SK-N-SH treated with all-trans-retinoic acid at 6 μM for 48 hours (cell line): ENCODE measurements around the gene C8A.
A peak's percentile ranks its signal among the peaks of the same experiment; 100 is the strongest.

Source experiments
- ATAC-seq: fragments of 200-7000 bp; cut with Tn5 transposase; 3 replicates; pipeline ENCODE4 v1.9.1; 2020; ENCODE audit warnings: mild to moderate bottlenecking, moderate library complexity
- ARNTL ChIP-seq: fragments of 450-650 bp; formaldehyde crosslinking; IDR thresholded peaks from 2 replicates; pipeline ENCODE4 v1.5.0; 2020; ENCODE audit warnings: low read depth, mild to moderate bottlenecking, moderate library complexity, borderline replicate concordance
- BACH2 ChIP-seq: fragments of 250-450 bp; sonication (Bioruptor Pico); IDR thresholded peaks from 2 replicates; pipeline ENCODE4 v1.9.0; 2021; ENCODE audit warnings: mild to moderate bottlenecking, borderline replicate concordance
- CSDC2 ChIP-seq: fragments of 250-450 bp; sonication (Bioruptor Pico); IDR thresholded peaks from 2 replicates; pipeline ENCODE4 v1.5.0; 2020; ENCODE audit warnings: mild to moderate bottlenecking, moderate library complexity
- ESRRG ChIP-seq: fragments of 250-450 bp; sonication (Bioruptor Pico); IDR thresholded peaks from 2 replicates; pipeline ENCODE4 v1.6.1; 2021; ENCODE audit warnings: mild to moderate bottlenecking
- GLIS3 ChIP-seq: fragments of 250-450 bp; sonication (Bioruptor Pico); IDR thresholded peaks from 2 replicates; pipeline ENCODE4 v1.5.0; 2020; ENCODE audit warnings: mild to moderate bottlenecking, moderate library complexity
- ISL1 ChIP-seq: fragments of 250-450 bp; sonication (Bioruptor Pico); IDR thresholded peaks from 2 replicates; pipeline ENCODE4 v2.1.2; 2022; ENCODE audit warnings: mild to moderate bottlenecking, moderate library complexity
- OSR1 ChIP-seq: fragments of 250-450 bp; sonication (Bioruptor Pico); IDR thresholded peaks from 2 replicates; pipeline ENCODE4 v1.8.0; 2022; ENCODE audit warnings: moderate library complexity, mild to moderate bottlenecking, inconsistent platforms
- PPARA ChIP-seq: fragments of 250-450 bp; sonication (Bioruptor Pico); IDR thresholded peaks from 2 replicates; pipeline ENCODE4 v1.5.0; 2020; ENCODE audit warnings: mild to moderate bottlenecking, borderline replicate concordance
- RARB ChIP-seq: fragments of 250-450 bp; sonication (Bioruptor Pico); IDR thresholded peaks from 2 replicates; pipeline ENCODE4 v1.8.0; 2021; ENCODE audit warnings: mild to moderate bottlenecking, moderate library complexity
- SNAI2 ChIP-seq: fragments of 250-450 bp; sonication (Bioruptor Pico); IDR thresholded peaks from 2 replicates; pipeline ENCODE4 v1.5.0; 2020; ENCODE audit warnings: mild to moderate bottlenecking, moderate library complexity
- TCF4 ChIP-seq: fragments of 250-450 bp; sonication (Bioruptor Pico); IDR thresholded peaks from 2 replicates; pipeline ENCODE4 v1.8.0; 2021; ENCODE audit warnings: mild to moderate bottlenecking, moderate library complexity, borderline replicate concordance
- TOX ChIP-seq: fragments of 250-450 bp; sonication (Bioruptor Pico); IDR thresholded peaks from 2 replicates; pipeline ENCODE4 v1.8.0; 2021; ENCODE audit warnings: mild to moderate bottlenecking, moderate library complexity, borderline replicate concordance
- ZC3H10 ChIP-seq: fragments of 250-450 bp; sonication (Bioruptor Pico); IDR thresholded peaks from 2 replicates; pipeline ENCODE4 v1.5.1; 2021; ENCODE audit warnings: mild to moderate bottlenecking, moderate library complexity
- ZFP3 ChIP-seq: fragments of 250-450 bp; sonication (Bioruptor Pico); IDR thresholded peaks from 2 replicates; pipeline ENCODE4 v1.5.0; 2020; ENCODE audit warnings: mild to moderate bottlenecking, moderate library complexity
- ZFP30 ChIP-seq: fragments of 450-650 bp; formaldehyde crosslinking; IDR thresholded peaks from 2 replicates; pipeline ENCODE4 v1.5.0; 2022; ENCODE audit warnings: mild to moderate bottlenecking, moderate library complexity
- ZNF565 ChIP-seq: fragments of 450-650 bp; formaldehyde crosslinking; conservative IDR thresholded peaks from 2 replicates; pipeline ENCODE4 v1.5.0; 2020; ENCODE audit warnings: low read depth, mild to moderate bottlenecking, moderate library complexity
- ZNF8 ChIP-seq: fragments of 450-650 bp; formaldehyde crosslinking; IDR thresholded peaks from 2 replicates; pipeline ENCODE4 v1.5.0; 2020; ENCODE audit warnings: mild to moderate bottlenecking, moderate library complexity
- TF ChIP-seq, protein P1 (sequence below): fragments of 250-450 bp; sonication (Bioruptor Pico); IDR thresholded peaks from 2 replicates; pipeline ENCODE4 v1.5.0; 2020; ENCODE audit warnings: mild to moderate bottlenecking, moderate library complexity
- TF ChIP-seq, protein P2 (sequence below): fragments of 250-450 bp; sonication (Bioruptor Pico); IDR thresholded peaks from 2 replicates; pipeline ENCODE4 v1.5.1; 2021; ENCODE audit warnings: mild to moderate bottlenecking, moderate library complexity
- TF ChIP-seq, protein P3 (sequence below): fragments of 250-450 bp; sonication (Bioruptor Pico); IDR thresholded peaks from 2 replicates; pipeline ENCODE4 v1.8.0; 2021; ENCODE audit warnings: low read depth, mild to moderate bottlenecking, moderate library complexity, borderline replicate concordance
- TF ChIP-seq, protein P4 (sequence below): fragments of 250-450 bp; sonication (Bioruptor Pico); IDR thresholded peaks from 2 replicates; pipeline ENCODE4 v1.8.0; 2020; ENCODE audit warnings: mild to moderate bottlenecking, moderate library complexity, borderline replicate concordance

The C8A gene

DNA sequence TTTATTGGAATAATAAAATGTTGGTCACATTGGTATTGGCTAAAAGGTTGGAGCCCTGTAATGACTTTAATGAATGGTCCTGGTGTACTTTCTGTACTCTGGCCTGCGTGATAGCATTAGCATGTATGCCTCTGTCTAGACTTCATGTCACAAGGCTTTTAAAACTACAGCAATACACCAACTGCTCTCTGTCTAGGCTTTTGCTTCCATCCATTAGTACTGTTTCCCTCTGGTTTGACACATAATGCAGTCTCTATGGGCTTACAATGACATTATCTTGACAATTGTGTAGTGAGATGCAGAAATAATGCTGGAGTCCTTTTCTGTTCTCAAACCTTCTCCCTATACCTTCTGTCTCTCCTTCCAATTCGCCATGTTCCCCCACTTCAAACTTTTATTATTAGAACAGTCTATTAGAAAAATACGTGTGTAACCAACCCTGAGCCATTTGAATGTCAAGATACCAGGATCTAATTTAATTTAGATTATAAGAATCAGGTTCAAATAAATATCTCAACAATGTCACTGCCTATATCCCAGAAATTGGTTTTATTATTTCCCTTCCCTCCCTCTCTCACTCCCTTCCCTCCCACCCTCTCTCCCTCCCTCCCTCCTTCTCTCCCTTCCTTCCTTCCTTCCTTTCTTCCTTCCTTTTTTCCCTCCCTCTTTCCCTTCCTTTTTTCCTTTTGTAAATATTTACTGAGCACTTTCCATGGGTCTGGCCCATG, 8.8 kb downstream of the C8A start (continued):
- TF ChIP-seq RARB (CRISPR knock-in tag) (no peak), ZNF565 (no peak), ESRRG (CRISPR knock-in tag) (no peak)
- TF ChIP-seq, protein P1, sequence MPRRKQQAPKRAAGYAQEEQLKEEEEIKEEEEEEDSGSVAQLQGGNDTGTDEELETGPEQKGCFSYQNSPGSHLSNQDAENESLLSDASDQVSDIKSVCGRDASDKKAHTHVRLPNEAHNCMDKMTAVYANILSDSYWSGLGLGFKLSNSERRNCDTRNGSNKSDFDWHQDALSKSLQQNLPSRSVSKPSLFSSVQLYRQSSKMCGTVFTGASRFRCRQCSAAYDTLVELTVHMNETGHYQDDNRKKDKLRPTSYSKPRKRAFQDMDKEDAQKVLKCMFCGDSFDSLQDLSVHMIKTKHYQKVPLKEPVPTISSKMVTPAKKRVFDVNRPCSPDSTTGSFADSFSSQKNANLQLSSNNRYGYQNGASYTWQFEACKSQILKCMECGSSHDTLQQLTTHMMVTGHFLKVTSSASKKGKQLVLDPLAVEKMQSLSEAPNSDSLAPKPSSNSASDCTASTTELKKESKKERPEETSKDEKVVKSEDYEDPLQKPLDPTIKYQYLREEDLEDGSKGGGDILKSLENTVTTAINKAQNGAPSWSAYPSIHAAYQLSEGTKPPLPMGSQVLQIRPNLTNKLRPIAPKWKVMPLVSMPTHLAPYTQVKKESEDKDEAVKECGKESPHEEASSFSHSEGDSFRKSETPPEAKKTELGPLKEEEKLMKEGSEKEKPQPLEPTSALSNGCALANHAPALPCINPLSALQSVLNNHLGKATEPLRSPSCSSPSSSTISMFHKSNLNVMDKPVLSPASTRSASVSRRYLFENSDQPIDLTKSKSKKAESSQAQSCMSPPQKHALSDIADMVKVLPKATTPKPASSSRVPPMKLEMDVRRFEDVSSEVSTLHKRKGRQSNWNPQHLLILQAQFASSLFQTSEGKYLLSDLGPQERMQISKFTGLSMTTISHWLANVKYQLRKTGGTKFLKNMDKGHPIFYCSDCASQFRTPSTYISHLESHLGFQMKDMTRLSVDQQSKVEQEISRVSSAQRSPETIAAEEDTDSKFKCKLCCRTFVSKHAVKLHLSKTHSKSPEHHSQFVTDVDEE: no peak
- TF ChIP-seq, all 23 proteins: peak for 0

DNA sequence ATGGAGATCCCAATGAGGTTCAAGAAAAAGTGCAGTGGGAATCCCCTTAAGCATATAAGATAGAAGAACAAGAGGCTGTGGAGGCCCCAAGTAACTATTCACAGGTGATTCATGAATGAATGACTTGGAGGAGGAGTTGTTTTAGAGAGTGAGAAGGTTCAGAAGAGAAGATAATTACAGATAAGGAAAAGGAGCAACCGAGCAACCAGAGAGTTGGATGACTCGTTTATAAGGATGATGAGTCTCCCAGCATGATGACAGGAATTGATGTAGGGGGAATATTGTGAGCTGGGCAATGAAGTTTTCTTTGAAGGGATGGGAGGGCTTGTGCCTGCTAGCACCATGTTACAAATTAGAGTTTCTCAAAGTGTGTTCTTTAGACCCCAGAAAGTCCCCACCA, 9.8 kb downstream of the C8A start:
- TF ChIP-seq ZC3H10 (CRISPR knock-in tag) (no peak), ZNF565 (no peak)

DNA sequence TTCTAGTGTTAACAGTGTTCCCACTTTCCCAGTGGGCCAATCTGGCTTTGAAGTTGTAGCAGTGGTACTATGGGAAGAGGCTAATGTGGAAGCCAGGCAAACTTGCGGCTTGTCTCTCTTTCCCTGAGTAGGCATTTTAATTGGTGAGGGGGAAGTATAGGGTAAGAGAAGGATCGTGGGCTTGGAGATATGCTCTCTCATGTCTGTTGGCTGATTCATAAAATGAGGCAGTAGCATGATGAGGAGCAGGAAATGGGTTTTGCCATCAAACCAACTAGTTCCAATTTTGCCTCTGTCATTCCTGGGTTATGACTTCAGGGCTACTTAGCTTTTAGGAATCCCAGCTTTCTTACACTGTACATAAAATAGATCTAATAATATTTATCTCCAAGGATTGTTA, 12.1 kb downstream of the C8A start:
- peak; percentile 91 for ATAC-seq
- no peak for TF ChIP-seq CSDC2
- no peak for TF ChIP-seq OSR1 (CRISPR knock-in tag)
- no peak for TF ChIP-seq ARNTL
- no peak for TF ChIP-seq PPARA (CRISPR knock-in tag)
- TF ChIP-seq TOX (CRISPR knock-in tag): no peak
- no peak for TF ChIP-seq ISL1 (CRISPR knock-in tag)
- TF ChIP-seq, protein P2, sequence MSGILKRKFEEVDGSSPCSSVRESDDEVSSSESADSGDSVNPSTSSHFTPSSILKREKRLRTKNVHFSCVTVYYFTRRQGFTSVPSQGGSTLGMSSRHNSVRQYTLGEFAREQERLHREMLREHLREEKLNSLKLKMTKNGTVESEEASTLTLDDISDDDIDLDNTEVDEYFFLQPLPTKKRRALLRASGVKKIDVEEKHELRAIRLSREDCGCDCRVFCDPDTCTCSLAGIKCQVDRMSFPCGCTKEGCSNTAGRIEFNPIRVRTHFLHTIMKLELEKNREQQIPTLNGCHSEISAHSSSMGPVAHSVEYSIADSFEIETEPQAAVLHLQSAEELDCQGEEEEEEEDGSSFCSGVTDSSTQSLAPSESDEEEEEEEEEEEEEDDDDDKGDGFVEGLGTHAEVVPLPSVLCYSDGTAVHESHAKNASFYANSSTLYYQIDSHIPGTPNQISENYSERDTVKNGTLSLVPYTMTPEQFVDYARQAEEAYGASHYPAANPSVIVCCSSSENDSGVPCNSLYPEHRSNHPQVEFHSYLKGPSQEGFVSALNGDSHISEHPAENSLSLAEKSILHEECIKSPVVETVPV (CRISPR knock-in tag): no peak
- TF ChIP-seq RARB (CRISPR knock-in tag): no peak
- TF ChIP-seq BACH2: no peak
- TF ChIP-seq, all 23 proteins: peak for 0

More for the DNA sequence above, 9.8 kb downstream of the C8A start:
- ATAC-seq: no peak

DNA sequence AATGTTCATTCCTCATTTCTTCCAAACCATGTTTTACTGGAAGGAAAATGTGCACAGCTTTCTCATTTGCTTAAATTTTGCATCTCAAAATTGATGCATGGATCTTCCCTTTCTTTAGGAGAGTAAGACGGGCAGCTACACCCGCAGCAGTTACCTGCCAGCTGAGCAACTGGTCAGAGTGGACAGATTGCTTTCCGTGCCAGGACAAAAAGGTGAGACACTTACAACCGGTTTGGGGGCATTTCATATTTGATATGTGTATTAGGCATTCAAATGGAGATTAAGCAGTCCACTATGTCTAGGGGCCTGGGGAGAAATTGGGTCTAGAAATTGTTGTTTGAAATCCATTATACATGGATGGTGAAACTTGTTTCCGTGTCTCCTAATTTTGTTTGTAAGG, 12.9 kb downstream of the C8A start:
- TF ChIP-seq TCF4 (CRISPR knock-in tag) (no peak), ZFP30 (CRISPR knock-in tag) (no peak), BACH2 (no peak), ZFP3 (CRISPR knock-in tag) (no peak), GLIS3 (CRISPR knock-in tag) (no peak), TOX (CRISPR knock-in tag) (no peak), PPARA (CRISPR knock-in tag) (no peak), ESRRG (CRISPR knock-in tag) (no peak), SNAI2 (CRISPR knock-in tag) (no peak), ISL1 (CRISPR knock-in tag) (no peak), RARB (CRISPR knock-in tag) (no peak), ZNF8 (CRISPR knock-in tag) (no peak)
- TF ChIP-seq, protein P3, sequence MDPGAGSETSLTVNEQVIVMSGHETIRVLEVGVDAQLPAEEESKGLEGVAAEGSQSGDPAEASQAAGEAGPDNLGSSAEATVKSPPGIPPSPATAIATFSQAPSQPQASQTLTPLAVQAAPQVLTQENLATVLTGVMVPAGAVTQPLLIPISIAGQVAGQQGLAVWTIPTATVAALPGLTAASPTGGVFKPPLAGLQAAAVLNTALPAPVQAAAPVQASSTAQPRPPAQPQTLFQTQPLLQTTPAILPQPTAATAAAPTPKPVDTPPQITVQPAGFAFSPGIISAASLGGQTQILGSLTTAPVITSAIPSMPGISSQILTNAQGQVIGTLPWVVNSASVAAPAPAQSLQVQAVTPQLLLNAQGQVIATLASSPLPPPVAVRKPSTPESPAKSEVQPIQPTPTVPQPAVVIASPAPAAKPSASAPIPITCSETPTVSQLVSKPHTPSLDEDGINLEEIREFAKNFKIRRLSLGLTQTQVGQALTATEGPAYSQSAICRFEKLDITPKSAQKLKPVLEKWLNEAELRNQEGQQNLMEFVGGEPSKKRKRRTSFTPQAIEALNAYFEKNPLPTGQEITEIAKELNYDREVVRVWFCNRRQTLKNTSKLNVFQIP (CRISPR knock-in tag): no peak
- ATAC-seq: no peak

DNA sequence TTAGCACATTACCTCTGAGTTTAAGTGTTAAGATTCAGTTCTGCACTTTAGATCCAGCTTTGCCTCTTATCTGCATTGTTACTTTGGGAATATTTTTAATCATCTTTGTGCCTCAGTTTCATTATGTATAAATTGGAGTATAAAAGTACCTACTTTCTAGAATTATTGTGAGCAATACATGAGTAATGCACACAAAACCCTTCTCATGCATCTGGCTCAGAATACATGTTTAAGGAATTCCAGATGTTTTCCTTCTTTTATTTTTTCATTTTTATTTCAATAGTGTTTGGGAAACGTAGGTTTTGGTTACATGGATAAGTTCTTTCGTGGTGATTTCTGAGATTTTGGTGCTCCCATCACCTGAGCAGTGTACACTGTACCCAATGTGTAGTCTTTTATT, 14.2 kb downstream of the C8A start:
- no peak for ATAC-seq
- TF ChIP-seq, protein P1: no peak
- no peak for TF ChIP-seq ZC3H10 (CRISPR knock-in tag)
- no peak for TF ChIP-seq ZNF565
- TF ChIP-seq, protein P4, sequence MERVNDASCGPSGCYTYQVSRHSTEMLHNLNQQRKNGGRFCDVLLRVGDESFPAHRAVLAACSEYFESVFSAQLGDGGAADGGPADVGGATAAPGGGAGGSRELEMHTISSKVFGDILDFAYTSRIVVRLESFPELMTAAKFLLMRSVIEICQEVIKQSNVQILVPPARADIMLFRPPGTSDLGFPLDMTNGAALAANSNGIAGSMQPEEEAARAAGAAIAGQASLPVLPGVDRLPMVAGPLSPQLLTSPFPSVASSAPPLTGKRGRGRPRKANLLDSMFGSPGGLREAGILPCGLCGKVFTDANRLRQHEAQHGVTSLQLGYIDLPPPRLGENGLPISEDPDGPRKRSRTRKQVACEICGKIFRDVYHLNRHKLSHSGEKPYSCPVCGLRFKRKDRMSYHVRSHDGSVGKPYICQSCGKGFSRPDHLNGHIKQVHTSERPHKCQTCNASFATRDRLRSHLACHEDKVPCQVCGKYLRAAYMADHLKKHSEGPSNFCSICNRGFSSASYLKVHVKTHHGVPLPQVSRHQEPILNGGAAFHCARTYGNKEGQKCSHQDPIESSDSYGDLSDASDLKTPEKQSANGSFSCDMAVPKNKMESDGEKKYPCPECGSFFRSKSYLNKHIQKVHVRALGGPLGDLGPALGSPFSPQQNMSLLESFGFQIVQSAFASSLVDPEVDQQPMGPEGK (CRISPR knock-in tag): no peak
- no peak for TF ChIP-seq RARB (CRISPR knock-in tag)
- no peak for TF ChIP-seq ZFP30 (CRISPR knock-in tag)
- TF ChIP-seq ISL1 (CRISPR knock-in tag): no peak
- TF ChIP-seq, protein P2 (CRISPR knock-in tag): no peak
